HL-60 (cell line): ENCODE results near the gene SORT1.

Source experiments
- GABPA ChIP-seq: IDR thresholded peaks from 2 replicates; pipeline ENCODE4 v1.6.1; 2012; ENCODE audit warnings: low read depth
- POLR2AphosphoS5 ChIP-seq: IDR thresholded peaks from 2 replicates; pipeline ENCODE4 v1.6.1; 2012; ENCODE audit warnings: low read depth
- TF ChIP-seq, protein P1 (sequence below): IDR thresholded peaks from one replicate; pipeline ENCODE4 v1.5.1; 2011; ENCODE audit warnings: low read length, control low read depth, inconsistent platforms; ENCODE audit not compliant: insufficient read depth

GRCh38 chr1:109259674-109260557 is 137.8 kb downstream of the SORT1 start:
- TF ChIP-seq, protein P1, sequence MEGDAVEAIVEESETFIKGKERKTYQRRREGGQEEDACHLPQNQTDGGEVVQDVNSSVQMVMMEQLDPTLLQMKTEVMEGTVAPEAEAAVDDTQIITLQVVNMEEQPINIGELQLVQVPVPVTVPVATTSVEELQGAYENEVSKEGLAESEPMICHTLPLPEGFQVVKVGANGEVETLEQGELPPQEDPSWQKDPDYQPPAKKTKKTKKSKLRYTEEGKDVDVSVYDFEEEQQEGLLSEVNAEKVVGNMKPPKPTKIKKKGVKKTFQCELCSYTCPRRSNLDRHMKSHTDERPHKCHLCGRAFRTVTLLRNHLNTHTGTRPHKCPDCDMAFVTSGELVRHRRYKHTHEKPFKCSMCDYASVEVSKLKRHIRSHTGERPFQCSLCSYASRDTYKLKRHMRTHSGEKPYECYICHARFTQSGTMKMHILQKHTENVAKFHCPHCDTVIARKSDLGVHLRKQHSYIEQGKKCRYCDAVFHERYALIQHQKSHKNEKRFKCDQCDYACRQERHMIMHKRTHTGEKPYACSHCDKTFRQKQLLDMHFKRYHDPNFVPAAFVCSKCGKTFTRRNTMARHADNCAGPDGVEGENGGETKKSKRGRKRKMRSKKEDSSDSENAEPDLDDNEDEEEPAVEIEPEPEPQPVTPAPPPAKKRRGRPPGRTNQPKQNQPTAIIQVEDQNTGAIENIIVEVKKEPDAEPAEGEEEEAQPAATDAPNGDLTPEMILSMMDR, result no peak
- no peak for TF ChIP-seq GABPA
- TF ChIP-seq POLR2AphosphoS5, result no peak
